ENCODE data around the gene TBC1D7. TPM values are rescaled to one million over a fixed set of nuclear protein-coding genes. Genes with fewer than 3 reads are reported as not detected.
A peak's percentile ranks its signal among the peaks of the same experiment; 100 is the strongest.

Gene TBC1D7
- total and polyA plus RNA-seq, 10 of the 15 experiments (the other 5 are each of a cell fraction or from before 2014, with no cell fraction given) = 20.1 to 65.9 (median 31.3) TPM

GRCh38 chr6:13372688-13373487, 44.6 kb upstream of the TBC1D7 start:
- CTCF ChIA-PET = interaction anchor here (0.7 to 2.8 kb wide), 11 partner anchors 11 to 112 kb away, joined by 3 to 41 read pairs (median 3); no protein-coding TSS in a partner anchor
- H3K27ac ChIP-seq (ENCODE audit: control insufficient read depth, insufficient read depth) = peak overlapping the region; percentile 53
- intact Hi-C loops (cut with micrococcal nuclease; ENCODE audit: unreplicated experiment) = no loop called here
- H3K79me2 ChIP-seq (ENCODE audit: control insufficient read depth, insufficient read depth, low read length) = peaks cover 18% of the 10 kb centered on the region
- ATAC-seq (no peak), FAIRE-seq (no peak), DNase-seq (ENCODE audit: low read depth, low spot score) (no peak)
- H3K36me3 ChIP-seq (ENCODE audit: control insufficient read depth in 2 of 2, insufficient read depth in 2 of 2, low read length in 1 of 2) = peaks cover 0 to 2% of the 10 kb centered on the region in 2 experiments; a peak in 3 of 4 replicates
- H3K4me3 ChIP-seq = no peak overlapping the region
- no peak overlapping the region for H3K9ac ChIP-seq (ENCODE audit: control insufficient read depth, insufficient read depth, low read length)
- H3K4me1 ChIP-seq (ENCODE audit: control insufficient read depth, insufficient read depth, low read length) = peaks cover 47% of the 10 kb centered on the region
- RAD21 ChIA-PET (ENCODE audit: unreplicated experiment) = interaction anchor here (0.6 to 2.8 kb wide), 12 partner anchors 11 to 203 kb away, joined by 3 to 46 read pairs (median 5); no protein-coding TSS in a partner anchor
- POLR2A ChIA-PET = interaction anchor here (0.6 to 2.5 kb wide), 14 partner anchors 9 to 459 kb away, joined by 3 to 45 read pairs (median 5); partner anchors contain the start of gene GFOD1
- H3K4me2 ChIP-seq (ENCODE audit: control insufficient read depth, insufficient read depth) = peak overlapping the region; percentile 63; the same call in 1 of the 2 replicates
- H3K27me3 ChIP-seq (replicated peaks in 1 of 2; ENCODE audit: control insufficient read depth in 2 of 2, insufficient read depth in 2 of 2, low read length in 1 of 2) = no peaks in the 10 kb centered on the region
- 81% methylated on average over 9 of the region's 9 CpGs for WGBS (ENCODE audit: insufficient coverage, insufficient replicate concordance, low lambda C conversion rate, missing lambda C conversion rate)
- SMC1A ChIA-PET (ENCODE audit: uncharacterized antibody, unreplicated experiment) = interaction anchor here (0.6 to 5.1 kb wide), 16 partner anchors 10 to 756 kb away, joined by 3 to 178 read pairs (median 6); no protein-coding TSS in a partner anchor
- no peak overlapping the region for H2AFZ ChIP-seq (ENCODE audit: control insufficient read depth, low read depth, low read length)
- no peaks in the 10 kb centered on the region for H4K20me1 ChIP-seq (ENCODE audit: control insufficient read depth, insufficient read depth)
- BruUV-seq (replicated peaks) = no TSS peak
- no peak for TF ChIP-seq SRF (IDR thresholded peaks at IDR 0.05; ENCODE audit: low read depth in 2 of 2, low read length in 2 of 2)
- peaks cover 5% of the 10 kb centered on the region; the same call in 2 of the 3 replicates for H3K9me3 ChIP-seq (replicated peaks; ENCODE audit: control insufficient read depth, insufficient read depth, low read length)
- in situ Hi-C loops (cut with MboI) = no loop called here

- Histone ChIP-seq H3K9ac (ENCODE audit: control insufficient read depth, insufficient read depth, low read length) (no peak overlapping the region), H3K79me2 (ENCODE audit: control insufficient read depth, insufficient read depth, low read length) (peaks cover 18% of the 10 kb centered on the region), H3K4me1 (ENCODE audit: control insufficient read depth, insufficient read depth, low read length) (peaks cover 39% of the 10 kb centered on the region), H3K4me2 (ENCODE audit: control insufficient read depth, insufficient read depth) (no peak overlapping the region), H3K9me3 (replicated peaks; ENCODE audit: control insufficient read depth, insufficient read depth, low read length) (peaks cover 4% of the 10 kb centered on the region; the same call in 2 of the 3 replicates), H3K4me3 (no peak overlapping the region), H4K20me1 (ENCODE audit: control insufficient read depth, insufficient read depth) (no peaks in the 10 kb centered on the region), H3K27me3 (replicated peaks in 1 of 2; ENCODE audit: control insufficient read depth in 2 of 2, insufficient read depth in 2 of 2, low read length in 1 of 2) (no peaks in the 10 kb centered on the region), H2AFZ (ENCODE audit: control insufficient read depth, low read depth, low read length) (no peak overlapping the region), H3K27ac (ENCODE audit: control insufficient read depth, insufficient read depth) (no peak overlapping the region), H3K36me3 (ENCODE audit: control insufficient read depth in 2 of 2, insufficient read depth in 2 of 2, low read length in 1 of 2) (peaks cover 0 to 3% of the 10 kb centered on the region in 2 experiments; a peak in 3 of 4 replicates)
- TF ChIP-seq CREB1 (IDR thresholded peaks at IDR 0.05; ENCODE audit: low read depth) = no peak
- TF ChIP-seq PKNOX1 (IDR thresholded peaks at IDR 0.05) = no peak
- no peak for TF ChIP-seq NFIC (IDR thresholded peaks at IDR 0.05; ENCODE audit: low read depth, low read length)
- no peak for TF ChIP-seq RB1 (IDR thresholded peaks at IDR 0.05; ENCODE audit: borderline replicate concordance)
- TF ChIP-seq, protein P1, sequence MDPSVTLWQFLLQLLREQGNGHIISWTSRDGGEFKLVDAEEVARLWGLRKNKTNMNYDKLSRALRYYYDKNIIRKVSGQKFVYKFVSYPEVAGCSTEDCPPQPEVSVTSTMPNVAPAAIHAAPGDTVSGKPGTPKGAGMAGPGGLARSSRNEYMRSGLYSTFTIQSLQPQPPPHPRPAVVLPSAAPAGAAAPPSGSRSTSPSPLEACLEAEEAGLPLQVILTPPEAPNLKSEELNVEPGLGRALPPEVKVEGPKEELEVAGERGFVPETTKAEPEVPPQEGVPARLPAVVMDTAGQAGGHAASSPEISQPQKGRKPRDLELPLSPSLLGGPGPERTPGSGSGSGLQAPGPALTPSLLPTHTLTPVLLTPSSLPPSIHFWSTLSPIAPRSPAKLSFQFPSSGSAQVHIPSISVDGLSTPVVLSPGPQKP (IDR thresholded peaks at IDR 0.05; ENCODE audit: low read depth, low read length) = no peak
- DNase-seq (ENCODE audit: low read depth, low spot score) = no peak
- ChIA-PET RAD21 (ENCODE audit: unreplicated experiment) (interaction anchor here (1.1 to 2.8 kb wide), 6 partner anchors 15 to 57 kb away, joined by 3 to 46 read pairs (median 10); no protein-coding TSS in a partner anchor), SMC1A (ENCODE audit: uncharacterized antibody, unreplicated experiment) (interaction anchor here (0.8 to 5.1 kb wide), 14 partner anchors 9 to 757 kb away, joined by 3 to 178 read pairs (median 6); no protein-coding TSS in a partner anchor), CTCF (interaction anchor here (0.6 to 2.8 kb wide), 7 partner anchors 11 to 87 kb away, joined by 3 to 41 read pairs (median 4); no protein-coding TSS in a partner anchor), POLR2A (interaction anchor here (1.1 to 2.5 kb wide), 5 partner anchors 15 to 115 kb away, joined by 5 to 45 read pairs (median 5); partner anchors contain the start of gene GFOD1)
- intact Hi-C loops (cut with micrococcal nuclease; ENCODE audit: unreplicated experiment) = no loop called here
- no peak for FAIRE-seq
- 98% methylated on average over 6 of the region's 6 CpGs for WGBS (ENCODE audit: insufficient coverage, insufficient replicate concordance, low lambda C conversion rate, missing lambda C conversion rate)
- BruUV-seq (replicated peaks) = no TSS peak
- no peak for ATAC-seq
- in situ Hi-C loops (cut with MboI) = no loop called here
These were observed 43.7 kb upstream of the TBC1D7 start for GRCh38 chr6:13372076-13372475.

All from GM12878 (cell line).